ENCODE results near the gene ETNPPL. TPM values are rescaled to one million over a fixed set of nuclear protein-coding genes. Genes with fewer than 3 reads are reported as not detected.

The ETNPPL gene
- polyA plus RNA-seq, 1 experiment: not detected

DNA sequence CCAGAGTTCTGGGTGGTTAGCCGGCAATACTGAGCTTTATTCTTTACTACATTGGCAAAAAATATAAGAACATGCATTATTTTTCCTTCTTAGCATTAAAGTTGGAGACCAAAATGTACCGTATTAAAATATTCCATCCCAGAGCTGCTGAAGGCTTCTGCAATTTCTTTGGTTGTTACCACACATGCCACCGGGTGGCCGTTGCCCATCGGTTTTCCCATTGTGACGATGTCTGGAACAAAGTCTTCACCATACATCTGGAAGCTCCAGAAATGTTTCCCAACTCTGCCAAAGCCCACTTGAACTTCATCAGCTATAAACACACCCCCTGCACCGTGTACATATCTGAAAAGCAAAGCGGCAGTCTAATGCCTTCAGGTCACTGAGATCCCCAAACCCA lies 13.7 kb downstream of the ETNPPL start:
- no peaks in the 10 kb centered on the region for H3K36me3 ChIP-seq (ENCODE audit: control insufficient read depth, insufficient read depth, low read length)
- H3K4me3 ChIP-seq (ENCODE audit: low read depth, low read length): no peak overlapping the region
- TF ChIP-seq, protein P1, sequence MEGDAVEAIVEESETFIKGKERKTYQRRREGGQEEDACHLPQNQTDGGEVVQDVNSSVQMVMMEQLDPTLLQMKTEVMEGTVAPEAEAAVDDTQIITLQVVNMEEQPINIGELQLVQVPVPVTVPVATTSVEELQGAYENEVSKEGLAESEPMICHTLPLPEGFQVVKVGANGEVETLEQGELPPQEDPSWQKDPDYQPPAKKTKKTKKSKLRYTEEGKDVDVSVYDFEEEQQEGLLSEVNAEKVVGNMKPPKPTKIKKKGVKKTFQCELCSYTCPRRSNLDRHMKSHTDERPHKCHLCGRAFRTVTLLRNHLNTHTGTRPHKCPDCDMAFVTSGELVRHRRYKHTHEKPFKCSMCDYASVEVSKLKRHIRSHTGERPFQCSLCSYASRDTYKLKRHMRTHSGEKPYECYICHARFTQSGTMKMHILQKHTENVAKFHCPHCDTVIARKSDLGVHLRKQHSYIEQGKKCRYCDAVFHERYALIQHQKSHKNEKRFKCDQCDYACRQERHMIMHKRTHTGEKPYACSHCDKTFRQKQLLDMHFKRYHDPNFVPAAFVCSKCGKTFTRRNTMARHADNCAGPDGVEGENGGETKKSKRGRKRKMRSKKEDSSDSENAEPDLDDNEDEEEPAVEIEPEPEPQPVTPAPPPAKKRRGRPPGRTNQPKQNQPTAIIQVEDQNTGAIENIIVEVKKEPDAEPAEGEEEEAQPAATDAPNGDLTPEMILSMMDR (IDR thresholded peaks at IDR 0.05; ENCODE audit: insufficient read depth, low read depth, low read length): no peak
- no peak for DNase-seq (ENCODE audit: low read depth)
- ChIA-PET CTCF (no interaction called here), POLR2A (no interaction called here)
- no peaks in the 10 kb centered on the region for H3K27me3 ChIP-seq (ENCODE audit: control insufficient read depth, insufficient read depth, low read length)

DNA sequence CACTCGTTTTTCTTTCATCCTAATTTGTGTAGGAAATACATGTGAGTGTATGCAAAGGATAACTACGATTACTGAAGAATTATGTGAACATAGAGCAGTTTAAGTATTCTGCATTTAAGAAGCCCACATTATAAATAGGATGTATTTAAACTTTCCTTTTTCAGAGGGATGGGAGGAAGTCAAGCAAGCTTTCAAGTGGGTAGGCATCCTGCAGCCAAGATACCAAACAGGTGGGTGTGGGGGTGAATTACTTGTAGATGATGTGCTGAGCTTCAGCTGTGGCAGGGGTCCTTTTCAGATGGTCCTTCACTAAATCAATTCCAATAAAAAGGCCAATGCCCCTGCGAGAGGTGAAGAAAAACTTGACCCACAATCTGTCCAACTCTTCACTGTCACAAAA lies 16.3 kb downstream of the ETNPPL start:
- TF ChIP-seq, protein P1 (IDR thresholded peaks at IDR 0.05; ENCODE audit: insufficient read depth, low read depth, low read length): no peak
- Histone ChIP-seq H3K27me3 (ENCODE audit: control insufficient read depth, insufficient read depth, low read length) (no peaks in the 10 kb centered on the region), H3K4me3 (ENCODE audit: low read depth, low read length) (no peak overlapping the region), H3K36me3 (ENCODE audit: control insufficient read depth, insufficient read depth, low read length) (no peaks in the 10 kb centered on the region)
- ChIA-PET CTCF (no interaction called here), POLR2A (no interaction called here)
- no peak for DNase-seq (ENCODE audit: low read depth)

DNA sequence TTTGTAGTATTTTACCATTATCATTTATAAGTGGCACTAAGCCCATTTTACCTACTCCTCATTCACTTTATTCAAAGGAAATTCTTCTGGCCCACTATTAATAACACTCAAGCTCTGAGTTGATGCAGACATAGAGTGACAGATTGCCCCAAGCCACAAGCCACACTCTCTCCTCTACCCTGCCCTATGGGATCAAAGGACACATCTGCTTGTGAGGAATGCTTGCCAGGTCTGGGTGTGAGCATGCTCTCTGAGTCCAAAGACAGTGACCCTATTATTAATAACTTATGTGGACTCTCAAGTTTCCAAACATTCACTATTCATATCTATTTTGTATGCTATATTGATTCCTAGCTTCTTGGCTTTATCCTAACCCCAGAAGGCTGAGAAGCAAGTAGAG lies 18.5 kb downstream of the ETNPPL start:
- ChIA-PET POLR2A (no interaction called here), CTCF (interaction anchor here (0.6 to 0.9 kb wide), 3 partner anchors 14 to 50 kb away, joined by 3 read pairs; no protein-coding TSS in a partner anchor)
- Histone ChIP-seq H3K27me3 (ENCODE audit: control insufficient read depth, insufficient read depth, low read length) (no peaks in the 10 kb centered on the region), H3K4me3 (ENCODE audit: low read depth, low read length) (no peak overlapping the region), H3K36me3 (ENCODE audit: control insufficient read depth, insufficient read depth, low read length) (no peaks in the 10 kb centered on the region)
- DNase-seq (ENCODE audit: low read depth): no peak
- TF ChIP-seq, protein P1 (IDR thresholded peaks at IDR 0.05; ENCODE audit: insufficient read depth, low read depth, low read length): no peak

DNA sequence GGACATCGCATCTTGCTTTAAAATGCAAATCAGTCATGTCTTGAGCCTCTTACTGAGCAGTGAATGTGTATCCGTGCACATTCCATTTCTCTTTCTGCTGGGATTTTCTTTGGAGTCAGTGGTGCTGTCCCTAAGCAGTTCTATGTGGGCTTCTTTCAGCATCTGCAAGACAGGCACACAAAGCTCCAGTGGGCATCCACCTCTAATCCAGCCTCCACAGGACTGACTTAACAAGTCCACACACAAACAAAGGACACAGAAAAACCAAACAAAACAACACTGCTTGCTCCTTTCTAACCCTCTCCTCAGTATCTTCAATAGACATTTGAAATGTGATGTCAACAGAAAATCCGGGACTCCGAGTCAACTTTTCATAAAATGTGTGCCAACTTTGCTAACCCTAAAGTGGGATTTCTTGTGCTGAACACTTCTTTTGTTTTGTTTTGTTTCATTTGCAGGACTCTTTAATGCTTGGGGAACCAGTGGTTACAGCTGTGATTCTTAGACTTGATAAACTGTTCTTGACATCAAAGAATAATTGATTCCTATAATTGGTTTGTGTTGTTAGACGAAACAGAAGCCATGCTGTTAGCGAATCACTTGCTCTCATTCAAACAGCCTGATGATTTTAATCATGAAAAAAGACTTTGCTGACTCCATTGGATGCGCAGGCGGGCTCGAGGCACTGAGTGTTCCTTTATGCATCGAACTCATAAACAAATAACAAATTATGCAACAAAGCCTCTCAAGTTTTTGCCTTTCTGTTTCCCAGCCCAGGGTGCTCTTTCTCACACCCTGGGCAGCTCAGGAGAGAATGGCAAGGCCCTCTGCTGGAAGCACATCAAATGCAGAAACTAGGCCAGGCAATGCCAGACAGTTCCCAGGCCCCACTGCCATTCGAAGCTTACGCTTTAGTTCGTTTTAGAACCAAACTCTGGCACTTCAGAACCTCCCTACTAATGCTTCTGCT lies 20.1 kb downstream of the ETNPPL start:
- Histone ChIP-seq H3K27me3 (ENCODE audit: control insufficient read depth, insufficient read depth, low read length) (no peaks in the 10 kb centered on the region), H3K36me3 (ENCODE audit: control insufficient read depth, insufficient read depth, low read length) (no peaks in the 10 kb centered on the region), H3K4me3 (ENCODE audit: low read depth, low read length) (no peak overlapping the region)
- CTCF ChIA-PET: no interaction called here
- POLR2A ChIA-PET: no interaction called here
- TF ChIP-seq, protein P1 (IDR thresholded peaks at IDR 0.05; ENCODE audit: insufficient read depth, low read depth, low read length): 0 out of 2 replicates have a peak, but pooled peaks have one; percentile 3
- no peak for DNase-seq (ENCODE audit: low read depth)

DNA sequence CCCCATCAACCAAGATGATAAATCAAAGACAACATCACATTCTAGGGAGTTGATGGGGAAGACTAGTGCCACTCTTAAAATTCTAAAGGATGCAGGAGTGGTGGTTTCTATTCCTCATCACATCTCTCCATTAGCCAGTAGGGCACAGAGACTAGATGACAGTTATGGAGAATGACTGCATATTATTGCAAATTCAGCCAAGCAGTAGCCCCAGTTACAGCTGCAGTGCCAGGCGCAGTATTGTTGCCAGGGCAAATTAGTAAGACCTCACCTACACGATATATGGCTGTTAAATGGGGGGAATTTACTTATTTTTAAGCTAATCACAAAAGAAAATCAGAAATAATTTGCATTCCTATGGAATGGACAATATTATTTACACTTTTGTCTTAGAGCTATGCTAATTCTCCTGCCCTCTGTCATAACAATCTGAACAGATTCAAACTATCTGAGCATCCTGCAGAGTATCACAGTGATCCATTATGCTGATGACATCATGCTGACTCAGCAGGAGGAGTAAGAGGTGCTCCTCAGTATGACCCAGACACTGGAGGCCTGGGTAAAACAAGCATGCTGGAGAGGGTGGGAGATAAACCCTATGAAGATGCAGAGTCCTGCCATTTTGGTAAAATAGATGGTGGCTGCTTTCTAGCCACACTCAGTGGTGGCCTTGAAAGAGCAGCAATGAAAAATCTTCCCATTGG lies 24.7 kb downstream of the ETNPPL start:
- ChIA-PET POLR2A (no interaction called here), CTCF (no interaction called here)
- no peak for DNase-seq (ENCODE audit: low read depth)
- Histone ChIP-seq H3K36me3 (ENCODE audit: control insufficient read depth, insufficient read depth, low read length) (no peaks in the 10 kb centered on the region), H3K27me3 (ENCODE audit: control insufficient read depth, insufficient read depth, low read length) (no peaks in the 10 kb centered on the region), H3K4me3 (ENCODE audit: low read depth, low read length) (no peak overlapping the region)
- TF ChIP-seq, protein P1 (IDR thresholded peaks at IDR 0.05; ENCODE audit: insufficient read depth, low read depth, low read length): no peak
